GM12801 (cell line): ENCODE results near the gene RNF212B.

Experiments
- TF ChIP-seq, protein P1 (sequence below): IDR thresholded peaks from one replicate; pipeline ENCODE4 v1.5.1; 2011; ENCODE audit warnings: control low read depth; ENCODE audit not compliant: insufficient read length; ENCODE audit errors: extremely low read depth

RNF212B gene

DNA sequence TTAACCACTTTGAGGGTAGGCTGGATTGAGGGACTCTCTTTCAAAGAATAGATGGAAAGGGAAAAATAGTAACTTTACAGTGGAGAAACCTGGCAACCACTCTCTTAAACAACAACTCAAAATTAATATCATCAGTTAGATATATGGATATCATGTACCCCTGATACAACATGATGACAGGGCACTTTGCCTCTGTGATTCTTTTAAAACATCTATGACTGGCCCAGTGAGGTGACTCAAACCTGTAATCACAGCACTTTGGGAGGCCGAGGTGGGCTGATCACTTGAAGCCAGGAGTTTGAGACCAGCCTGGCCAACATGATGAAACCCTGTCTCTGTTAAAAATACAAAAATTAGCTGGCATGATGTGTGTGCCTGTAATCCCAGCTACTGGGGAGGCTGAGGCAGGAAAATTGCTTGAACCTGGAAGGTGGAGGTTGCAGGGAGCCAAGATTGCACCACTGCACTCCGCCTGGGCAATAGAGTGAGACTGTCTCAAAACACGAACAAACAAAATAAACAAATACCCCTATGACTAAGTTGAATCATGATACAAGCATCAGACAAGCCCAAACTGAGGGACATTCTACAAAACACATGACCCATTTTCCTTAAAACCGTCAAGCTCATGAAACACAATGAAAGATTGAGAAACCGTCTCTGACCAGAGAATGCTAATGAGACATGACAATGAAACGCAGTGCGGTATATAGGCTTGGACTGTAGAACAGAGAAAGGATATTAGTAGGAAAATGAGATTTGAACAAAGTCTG, 27.9 kb upstream of the RNF212B start:
- TF ChIP-seq, protein P1, sequence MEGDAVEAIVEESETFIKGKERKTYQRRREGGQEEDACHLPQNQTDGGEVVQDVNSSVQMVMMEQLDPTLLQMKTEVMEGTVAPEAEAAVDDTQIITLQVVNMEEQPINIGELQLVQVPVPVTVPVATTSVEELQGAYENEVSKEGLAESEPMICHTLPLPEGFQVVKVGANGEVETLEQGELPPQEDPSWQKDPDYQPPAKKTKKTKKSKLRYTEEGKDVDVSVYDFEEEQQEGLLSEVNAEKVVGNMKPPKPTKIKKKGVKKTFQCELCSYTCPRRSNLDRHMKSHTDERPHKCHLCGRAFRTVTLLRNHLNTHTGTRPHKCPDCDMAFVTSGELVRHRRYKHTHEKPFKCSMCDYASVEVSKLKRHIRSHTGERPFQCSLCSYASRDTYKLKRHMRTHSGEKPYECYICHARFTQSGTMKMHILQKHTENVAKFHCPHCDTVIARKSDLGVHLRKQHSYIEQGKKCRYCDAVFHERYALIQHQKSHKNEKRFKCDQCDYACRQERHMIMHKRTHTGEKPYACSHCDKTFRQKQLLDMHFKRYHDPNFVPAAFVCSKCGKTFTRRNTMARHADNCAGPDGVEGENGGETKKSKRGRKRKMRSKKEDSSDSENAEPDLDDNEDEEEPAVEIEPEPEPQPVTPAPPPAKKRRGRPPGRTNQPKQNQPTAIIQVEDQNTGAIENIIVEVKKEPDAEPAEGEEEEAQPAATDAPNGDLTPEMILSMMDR: no peak

DNA sequence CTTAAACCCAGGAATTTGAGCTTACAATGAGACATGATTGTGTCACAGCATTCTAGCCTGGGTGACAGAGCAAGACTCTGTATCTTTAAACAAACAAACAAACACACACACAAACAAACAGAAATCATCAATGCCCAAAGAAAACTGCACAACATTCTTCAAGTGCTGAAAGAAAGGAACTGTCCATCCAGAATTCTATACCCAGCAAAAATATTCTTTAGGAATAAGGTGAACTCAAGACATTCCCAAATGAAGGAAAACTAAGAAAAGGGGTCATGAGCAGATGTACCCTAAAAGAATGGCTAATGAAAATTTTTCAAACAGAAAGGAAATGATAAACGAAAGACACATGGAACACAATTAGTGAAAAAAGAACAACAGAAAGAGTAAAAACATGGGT, 22.3 kb upstream of the RNF212B start:
- TF ChIP-seq, protein P1: no peak

DNA sequence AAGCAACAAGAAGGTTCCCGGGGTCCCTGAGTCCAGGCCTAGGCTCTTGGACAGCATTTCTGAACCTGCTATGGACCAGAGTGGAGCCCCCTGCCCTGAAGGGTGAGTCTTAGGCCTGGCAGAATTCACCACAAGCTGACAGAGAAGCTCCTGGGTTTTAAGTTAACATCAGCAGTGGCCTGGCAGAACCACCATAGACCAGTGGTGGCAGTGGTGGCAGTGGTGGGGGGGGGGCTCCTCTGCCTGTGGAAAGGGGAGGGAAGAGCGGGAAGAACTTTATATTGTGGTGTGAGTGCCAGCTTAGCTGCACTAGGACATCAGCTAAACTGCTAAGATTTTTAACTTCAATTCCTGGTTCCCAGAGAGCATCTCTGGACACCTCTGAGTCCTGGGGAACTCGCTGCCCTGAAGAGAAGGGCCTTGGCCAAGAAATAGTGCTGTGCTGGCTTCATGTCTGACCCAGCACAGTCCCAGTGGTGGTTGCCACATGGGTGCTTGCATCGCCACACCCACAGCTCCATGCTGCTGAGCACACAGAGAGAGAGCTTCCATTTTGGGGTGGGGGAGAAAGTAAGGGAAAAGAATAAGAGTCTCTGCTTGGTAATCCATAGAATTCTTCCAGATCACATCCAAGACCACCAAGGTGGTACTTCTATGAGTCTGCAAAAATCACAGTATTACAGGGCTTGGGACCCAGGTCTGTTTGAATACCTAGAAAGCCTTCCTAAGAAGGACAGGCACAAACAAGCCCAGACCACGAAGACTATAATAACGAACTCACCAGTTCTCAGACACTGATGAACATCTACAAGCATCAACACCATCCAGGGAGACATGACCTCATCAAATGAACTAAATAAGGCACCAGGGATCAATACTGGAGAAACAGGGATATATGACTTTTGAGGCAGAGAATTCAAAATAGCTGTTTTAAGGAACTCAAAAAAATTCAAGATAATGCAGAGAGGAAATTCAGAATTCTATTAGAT, 20.4 kb upstream of the RNF212B start:
- TF ChIP-seq, protein P1: no peak

DNA sequence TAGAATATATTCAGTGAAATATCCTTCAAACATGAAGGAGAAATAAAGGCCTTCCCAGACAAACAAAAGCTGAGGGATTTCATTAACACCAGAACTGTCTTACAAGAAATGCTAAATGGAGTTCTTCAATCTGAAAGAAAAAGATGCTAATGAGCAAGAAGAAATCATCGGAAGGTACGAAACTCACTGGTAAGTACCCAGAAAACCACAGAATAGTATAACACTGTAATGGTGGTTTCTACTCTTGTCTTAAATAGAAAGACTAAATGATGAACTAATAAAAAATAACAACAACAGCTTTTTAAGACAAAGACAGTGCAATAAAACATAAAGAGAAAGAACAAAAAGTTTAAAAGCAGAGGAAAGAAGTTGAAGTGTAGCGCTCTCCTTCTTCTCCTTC, 18.7 kb upstream of the RNF212B start:
- TF ChIP-seq, protein P1: no peak

DNA sequence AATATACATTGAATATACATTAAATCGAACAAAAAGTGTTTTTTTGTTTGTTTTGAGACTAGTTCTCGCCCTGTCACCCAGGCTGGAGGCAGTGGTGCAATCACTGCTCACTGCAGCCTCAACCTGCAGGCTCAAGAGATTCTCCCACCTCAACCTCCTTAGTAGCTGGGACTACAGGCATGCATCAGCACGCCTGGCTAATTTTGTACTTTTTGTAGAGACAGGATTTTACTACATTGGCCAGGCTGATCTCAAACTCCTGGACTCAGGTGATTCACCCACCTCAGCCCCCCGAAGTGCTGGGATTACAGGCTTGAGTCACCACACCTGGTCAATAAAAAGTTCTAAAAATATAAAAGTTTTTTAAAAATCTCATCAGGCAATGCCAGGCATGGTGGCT, 10.2 kb upstream of the RNF212B start:
- TF ChIP-seq, protein P1: no peak

DNA sequence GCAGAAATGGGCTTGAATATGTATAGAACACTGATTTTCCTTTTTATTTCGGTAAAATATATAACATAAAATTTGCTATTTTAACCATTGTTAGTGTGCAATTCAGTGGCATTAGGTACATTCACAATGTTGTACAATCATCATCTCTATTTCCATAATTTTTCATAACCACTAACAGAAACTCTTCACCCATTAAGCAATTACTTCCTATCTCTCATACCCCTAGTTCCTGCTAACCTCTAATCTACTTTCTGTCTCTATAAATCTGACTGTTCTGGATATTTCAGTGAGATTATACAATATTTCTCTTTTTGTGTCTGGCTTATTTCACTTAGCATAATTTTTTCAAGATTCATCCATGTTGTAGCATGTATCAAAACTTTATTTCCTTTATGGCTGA, 8.9 kb upstream of the RNF212B start:
- TF ChIP-seq, protein P1: no peak

DNA sequence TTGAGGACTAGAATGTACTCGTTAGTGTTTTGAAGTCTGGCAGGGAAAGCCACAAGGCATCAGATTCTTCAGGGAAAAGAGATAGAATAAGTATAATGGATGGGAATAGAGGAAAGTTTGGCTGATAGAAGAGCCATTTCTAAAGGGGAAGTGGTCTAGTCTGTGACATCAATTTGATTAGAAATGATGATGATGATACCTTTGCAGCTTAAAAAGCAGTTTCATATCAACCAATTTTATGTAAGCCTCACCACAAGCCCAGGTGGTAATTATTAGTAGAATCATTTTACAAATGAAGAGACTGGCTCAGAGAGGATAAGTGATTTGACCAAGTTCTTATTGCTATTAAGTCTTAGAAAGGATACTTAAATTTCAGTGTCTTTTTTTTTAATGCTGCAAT, 2.9 kb downstream of the RNF212B start:
- TF ChIP-seq, protein P1: no peak
